GM15510 (cell line): ENCODE measurements around the gene ELMO1.

Experiments
- POLR2A ChIP-seq: IDR thresholded peaks from 3 replicates; pipeline ENCODE4 v1.6.1; 2011; ENCODE audit warnings: borderline replicate concordance; ENCODE audit not compliant: insufficient read length; ENCODE audit errors: extremely low read depth

The ELMO1 gene

GRCh38 chr7:36809510-36809909, 639.2 kb downstream of the ELMO1 start:
- TF ChIP-seq POLR2A, result no peak

- no peak for TF ChIP-seq POLR2A
These were observed 639.6 kb downstream of the ELMO1 start for GRCh38 chr7:36809086-36809485.

GRCh38 chr7:36806891-36807290, 641.8 kb downstream of the ELMO1 start:
- no peak for TF ChIP-seq POLR2A
